Osteocyte (in vitro differentiated cells): ENCODE data around the gene DYRK1A. TPM values are rescaled to one million over a fixed set of nuclear protein-coding genes. Genes with fewer than 3 reads are reported as not detected.

Experiments
- DNase-seq: peaks from one replicate; pipeline ENCODE4 v3.0.0; 2021; ENCODE audit warnings: mixed read lengths; ENCODE audit not compliant: unreplicated experiment; ENCODE audit errors: extremely low spot score
- H3K27ac Mint-ChIP-seq: one replicate; pipeline ENCODE4 v1.8.0; 2021; ENCODE audit warnings: mild to moderate bottlenecking, mixed read lengths; ENCODE audit not compliant: unreplicated experiment
- H3K27me3 Mint-ChIP-seq: one replicate; pipeline ENCODE4 v1.8.0; 2021; ENCODE audit warnings: mixed read lengths; ENCODE audit not compliant: unreplicated experiment
- H3K36me3 Mint-ChIP-seq: one replicate; pipeline ENCODE4 v1.8.0; 2021; ENCODE audit warnings: mixed read lengths; ENCODE audit not compliant: unreplicated experiment
- H3K4me1 Mint-ChIP-seq: one replicate; pipeline ENCODE4 v1.8.0; 2021; ENCODE audit warnings: mixed read lengths; ENCODE audit not compliant: unreplicated experiment
- H3K4me3 Mint-ChIP-seq: one replicate; pipeline ENCODE4 v1.8.0; 2021; ENCODE audit warnings: mild to moderate bottlenecking, moderate library complexity, mixed read lengths; ENCODE audit not compliant: unreplicated experiment
- H3K9me3 Mint-ChIP-seq: one replicate; pipeline ENCODE4 v1.8.0; 2021; ENCODE audit warnings: mixed read lengths; ENCODE audit not compliant: unreplicated experiment
- CTCF ChIP-seq: fragments of 200-600 bp; sonication (generic); IDR thresholded peaks from 2 replicates; pipeline ENCODE4 v1.5.0; 2021; ENCODE audit warnings: antibody characterized with exemption, mild to moderate bottlenecking, moderate library complexity
- total RNA-seq: library from RNA; stranded (reverse); gene quantifications from 2 replicates; pipeline ENCODE4 v1.2.1, GENCODE V29; 2021

Gene DYRK1A
- total RNA-seq, 1 donor from 2014 or later, result 63.2 TPM

GRCh38 chr21:37410639-37411038, 44.1 kb downstream of the DYRK1A start:
- H3K27ac Mint-ChIP-seq, result no peak overlapping the region
- H3K4me3 Mint-ChIP-seq, result no peak overlapping the region
- DNase-seq, result no peak
- peaks cover 3% of the 10 kb centered on the region for H3K36me3 Mint-ChIP-seq
- H3K4me1 Mint-ChIP-seq, result peaks cover 64% of the 10 kb centered on the region
- no peak for TF ChIP-seq CTCF
- no peaks in the 10 kb centered on the region for H3K9me3 Mint-ChIP-seq
- no peaks in the 10 kb centered on the region for H3K27me3 Mint-ChIP-seq

GRCh38 chr21:37412603-37413360, 46.2 kb downstream of the DYRK1A start:
- H3K4me3 Mint-ChIP-seq, result no peak overlapping the region

GRCh38 chr21:37413553-37414291, 47.1 kb downstream of the DYRK1A start:
- peak overlapping the region; percentile 68 for H3K27ac Mint-ChIP-seq
- no peaks in the 10 kb centered on the region for H3K27me3 Mint-ChIP-seq
- DNase-seq, result no peak
- no peak overlapping the region for H3K4me3 Mint-ChIP-seq
- peaks cover 3% of the 10 kb centered on the region for H3K36me3 Mint-ChIP-seq
- H3K9me3 Mint-ChIP-seq, result no peaks in the 10 kb centered on the region
- no peak for TF ChIP-seq CTCF
- peaks cover 56% of the 10 kb centered on the region for H3K4me1 Mint-ChIP-seq

More at GRCh38 chr21:37412603-37413360, 46.2 kb downstream of the DYRK1A start:
- TF ChIP-seq CTCF, result no peak
- Mint-ChIP-seq H3K4me1 (peaks cover 59% of the 10 kb centered on the region), H3K9me3 (no peaks in the 10 kb centered on the region), H3K27me3 (no peaks in the 10 kb centered on the region), H3K36me3 (peaks cover 3% of the 10 kb centered on the region), H3K27ac (peak overlapping the region; percentile 80)
- no peak for DNase-seq

GRCh38 chr21:37414292-37415253, 48.0 kb downstream of the DYRK1A start:
- no peak for TF ChIP-seq CTCF
- Mint-ChIP-seq H3K9me3 (no peaks in the 10 kb centered on the region), H3K4me3 (no peak overlapping the region), H3K36me3 (peaks cover 3% of the 10 kb centered on the region), H3K27ac (peak overlapping the region; percentile 25), H3K27me3 (no peaks in the 10 kb centered on the region), H3K4me1 (peaks cover 59% of the 10 kb centered on the region)
- DNase-seq, result no peak
